Adrenal gland (tissue), 12 donors: ENCODE measurements around the gene TAF5L. TPM values are rescaled to one million over a fixed set of nuclear protein-coding genes. Genes with fewer than 3 reads are reported as not detected.

Experiments used
- DNase-seq, 7 donors: peaks; one replicate each; pipeline ENCODE4 v3.0.0-alpha.2; 2019 to 2020
- H3K27ac ChIP-seq, 5 donors: fragments of 200-600 bp; sonication (generic) in 4 of 5; 1 replicate in 3 of 5; 2 replicates in 2 of 5; pipeline versions ENCODE4 v1.5.1 to v1.8.0; 2016 to 2020; ENCODE audit warnings: mild to moderate bottlenecking in 1 of 5
- H3K27me3 ChIP-seq: fragments of 200-600 bp; 2 replicates; pipeline ENCODE4 v1.8.0; 2021
- H3K36me3 ChIP-seq, 2 donors: fragments of 200-600 bp; replicated peaks in 1 of 2; 1 replicate in 1 of 2; 2 replicates in 1 of 2; pipeline versions ENCODE4 v1.5.1 to v1.8.0; 2018 to 2022
- H3K4me1 ChIP-seq, 2 donors: fragments of 200-600 bp; replicated peaks in 1 of 2; 1 replicate in 1 of 2; 2 replicates in 1 of 2; pipeline versions ENCODE4 v1.5.1 to v1.8.0; 2018 to 2021
- H3K4me3 ChIP-seq, 4 donors: fragments of 200-600 bp; sonication (generic) in 3 of 4; one replicate each; pipeline ENCODE4 v1.5.1; 2016 to 2018
- H3K9me3 ChIP-seq, 3 donors: fragments of 200-600 bp; sonication (generic) in 1 of 3; replicated peaks in 1 of 3; 1 replicate in 2 of 3; 2 replicates in 1 of 3; pipeline versions ENCODE4 v1.5.1 to v1.8.0; 2016 to 2021
- POLR2A ChIP-seq, 2 donors: fragments of 450-650 bp; IDR thresholded peaks; one replicate each; pipeline ENCODE4 v1.6.1; 2017; ENCODE audit warnings: antibody characterized with exemption in 2 of 2, mild to moderate bottlenecking in 2 of 2, moderate library complexity in 1 of 2
- WGBS, 4 donors: extraction: QIAGEN DNeasy Blood & Tissue Kit in 2 of 4; methylation state at CpG; one replicate each; pipeline versions ENCODE4 v1.1.5 to v1.1.7; 2013 to 2017; 5-methylcytosine and 5-hydroxymethylcytosine counted together
- intact Hi-C, 2 donors: fragments of 100-400 bp; cut with DNase I; formaldehyde crosslinking; loops; one replicate each; pipeline versions ENCODE4 v1.14.1 to v1.15.0; 2022 to 2023
- polyA plus RNA-seq, 3 donors: library from polyadenylated mRNA; stranded (reverse); fragments of 200-250 nt in 2 of 3; fragments of 350-450 nt in 1 of 3; fragmentation: Illumina TruSeq in 1 of 3; extraction: RNeasy Lipid Tissue Mini Kit (QIAGEN cat#74804) in 1 of 3; gene quantifications; one replicate each; pipeline ENCODE4 v1.2.3, GENCODE V29; 2013 to 2014
- total RNA-seq, 9 donors: library from RNA; depleted of rRNA in 4 of 9; stranded (reverse); fragments of >200 nt in 4 of 9; fragments of 120-200 nt in 1 of 9; fragmentation: NEBNext Ultra II Directional in 1 of 9; extraction: Animal tissue kit (Norgen Biotek cat#: 25700) in 1 of 9; gene quantifications; one replicate each; pipeline versions ENCODE4 v1.1.0 to v1.2.4, GENCODE V29; 2013 to 2023
- TF ChIP-seq, protein P1 (sequence below), 6 experiments: fragments of 450-650 bp in 4 of 6; fragments of 200-600 bp in 2 of 6; sonication (generic) in 1 of 6; IDR thresholded peaks; 1 replicate in 5 of 6; 2 replicates in 1 of 6; pipeline versions ENCODE4 v1.5.1 to v1.8.0; 2016 to 2021; ENCODE audit warnings: antibody characterized with exemption in 6 of 6, mild to moderate bottlenecking in 2 of 6, moderate library complexity in 1 of 6
- donor health status: healthy with polysubstance abuse.
- donor health status: Bipolar disorder and iron deficiency.
- donor health status: DM: yes; HTN: yes; CAD: no.
- donor health status: DM: no; HTN: no; CAD: no.
- donor health status: DM: no; HTN: no; CAD: no.
- donor health status: DM: yes; HTN: yes; CAD: no.

Gene TAF5L
- total and polyA plus RNA-seq, 12 donors: 5.4 to 16.0 (median 9.9) TPM

DNA sequence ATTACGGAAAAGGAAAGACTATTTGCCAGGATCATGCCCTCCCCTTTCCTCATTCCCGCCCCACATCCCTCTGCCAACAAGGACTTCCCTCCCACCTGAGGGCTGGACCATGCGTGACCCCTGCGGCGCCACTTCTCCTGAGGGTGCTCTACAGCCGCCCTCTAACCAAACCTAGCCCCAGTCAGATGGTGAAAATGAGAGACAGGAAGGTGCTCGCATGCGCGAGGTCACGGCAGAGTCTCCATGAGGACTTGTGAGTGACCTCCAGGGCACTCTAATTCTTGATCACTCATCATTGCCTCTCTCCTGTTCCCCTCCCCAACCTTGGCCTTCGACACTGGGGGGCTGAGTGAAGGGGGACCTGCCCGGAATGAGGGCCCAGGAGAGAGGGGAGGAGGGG is 32.1 kb downstream of the TAF5L start:
- H3K4me3 ChIP-seq: no peak overlapping the region
- H3K4me1 ChIP-seq: peaks cover 0 to 10% of the 10 kb centered on the region in 2 donors
- 82 to 94% (median 91%) methylated on average over 12 of the region's 12 CpGs for WGBS, 4 donors
- H3K9me3 ChIP-seq: no peaks in the 10 kb centered on the region
- no peaks in the 10 kb centered on the region for H3K27me3 ChIP-seq
- TF ChIP-seq, protein P1, sequence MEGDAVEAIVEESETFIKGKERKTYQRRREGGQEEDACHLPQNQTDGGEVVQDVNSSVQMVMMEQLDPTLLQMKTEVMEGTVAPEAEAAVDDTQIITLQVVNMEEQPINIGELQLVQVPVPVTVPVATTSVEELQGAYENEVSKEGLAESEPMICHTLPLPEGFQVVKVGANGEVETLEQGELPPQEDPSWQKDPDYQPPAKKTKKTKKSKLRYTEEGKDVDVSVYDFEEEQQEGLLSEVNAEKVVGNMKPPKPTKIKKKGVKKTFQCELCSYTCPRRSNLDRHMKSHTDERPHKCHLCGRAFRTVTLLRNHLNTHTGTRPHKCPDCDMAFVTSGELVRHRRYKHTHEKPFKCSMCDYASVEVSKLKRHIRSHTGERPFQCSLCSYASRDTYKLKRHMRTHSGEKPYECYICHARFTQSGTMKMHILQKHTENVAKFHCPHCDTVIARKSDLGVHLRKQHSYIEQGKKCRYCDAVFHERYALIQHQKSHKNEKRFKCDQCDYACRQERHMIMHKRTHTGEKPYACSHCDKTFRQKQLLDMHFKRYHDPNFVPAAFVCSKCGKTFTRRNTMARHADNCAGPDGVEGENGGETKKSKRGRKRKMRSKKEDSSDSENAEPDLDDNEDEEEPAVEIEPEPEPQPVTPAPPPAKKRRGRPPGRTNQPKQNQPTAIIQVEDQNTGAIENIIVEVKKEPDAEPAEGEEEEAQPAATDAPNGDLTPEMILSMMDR (IDR thresholded peaks at IDR 0.05): no peak
- no peak for TF ChIP-seq POLR2A (IDR thresholded peaks at IDR 0.05)
- intact Hi-C loops: no loop called here
- DNase-seq: no peak
- H3K36me3 ChIP-seq: peaks cover 0 to 15% of the 10 kb centered on the region in 2 donors
- no peak overlapping the region for H3K27ac ChIP-seq

DNA sequence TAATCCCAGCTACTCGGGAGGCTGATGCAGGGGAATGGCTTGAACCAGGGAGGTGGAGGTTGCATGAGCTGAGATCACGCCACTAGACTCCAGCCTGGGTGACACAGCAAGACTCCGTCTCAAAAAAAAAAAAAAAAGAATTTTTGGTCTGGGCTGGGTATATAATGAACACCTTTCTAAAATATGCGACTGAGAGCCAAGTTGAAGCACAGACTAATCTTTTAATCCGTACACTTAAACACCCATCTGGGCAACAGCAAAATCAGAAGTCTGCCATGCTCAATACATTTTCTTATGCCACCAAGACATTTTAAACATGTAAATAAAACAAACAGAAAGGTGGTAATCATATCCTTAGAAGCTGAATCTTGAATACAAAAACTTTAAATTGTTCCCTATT is 35.8 kb downstream of the TAF5L start:
- no peak for DNase-seq
- no peak for TF ChIP-seq POLR2A (IDR thresholded peaks at IDR 0.05)
- TF ChIP-seq, protein P1 (IDR thresholded peaks at IDR 0.05): no peak
- H3K36me3 ChIP-seq: peaks cover 0 to 14% of the 10 kb centered on the region in 2 donors
- no peak overlapping the region for H3K27ac ChIP-seq
- H3K9me3 ChIP-seq: no peaks in the 10 kb centered on the region
- no peaks in the 10 kb centered on the region for H3K27me3 ChIP-seq
- H3K4me1 ChIP-seq: no peaks in the 10 kb centered on the region
- intact Hi-C loops: no loop called here
- WGBS, 4 donors: 93 to 95% (median 94%) methylated on average over 5 of the region's 5 CpGs
- H3K4me3 ChIP-seq: no peak overlapping the region

DNA sequence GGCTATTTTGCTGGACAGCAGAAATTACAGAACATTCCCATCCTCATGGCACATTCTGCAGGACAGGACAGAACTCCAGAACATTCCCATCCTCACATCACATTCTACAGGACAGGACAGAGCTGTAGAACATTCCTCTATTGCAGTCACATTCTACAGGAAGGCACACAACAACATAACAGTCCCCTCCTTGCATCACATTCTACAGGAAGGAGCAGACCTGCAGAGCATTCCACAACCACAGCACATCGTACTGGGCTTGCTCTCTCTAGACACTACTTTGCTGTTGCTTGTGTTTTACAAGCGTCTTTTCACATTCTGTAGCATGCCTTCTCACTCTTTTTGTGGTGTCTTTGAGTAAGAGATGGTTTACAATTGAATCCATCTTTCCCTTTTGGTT is 40.6 kb downstream of the TAF5L start:
- intact Hi-C loops: no loop called here
- Histone ChIP-seq H3K4me1 (peaks cover 0 to 5% of the 10 kb centered on the region in 2 donors), H3K27me3 (no peaks in the 10 kb centered on the region), H3K36me3 (no peaks in the 10 kb centered on the region), H3K27ac (no peak overlapping the region), H3K4me3 (no peak overlapping the region), H3K9me3 (no peaks in the 10 kb centered on the region)
- DNase-seq: no peak
- 65 to 78% (median 70%) methylated on average over 2 of the region's 2 CpGs for WGBS, 4 donors
- no peak for TF ChIP-seq POLR2A (IDR thresholded peaks at IDR 0.05)
- TF ChIP-seq, protein P1 (IDR thresholded peaks at IDR 0.05): no peak

DNA sequence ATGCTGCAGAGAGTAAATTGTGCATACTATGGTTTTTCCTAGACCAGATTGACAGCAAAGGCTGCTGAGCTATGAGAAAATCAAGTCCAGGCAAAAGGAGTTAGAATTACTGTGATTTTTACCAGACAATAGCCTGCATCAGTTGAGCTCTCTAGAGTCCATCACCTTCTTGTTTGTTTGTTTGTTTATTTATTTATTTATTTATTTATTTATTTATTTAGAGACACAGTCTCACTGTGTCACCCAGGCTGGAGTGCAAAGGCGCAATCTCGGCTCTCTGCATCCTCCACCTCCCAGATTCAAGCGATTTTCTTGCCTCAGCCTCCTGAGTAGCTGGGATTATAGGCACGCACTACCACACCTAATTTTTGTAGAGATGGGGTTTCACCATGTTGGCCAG is 43.2 kb downstream of the TAF5L start:
- intact Hi-C loops: no loop called here
- H3K4me3 ChIP-seq: no peak overlapping the region
- no peak for DNase-seq
- WGBS, 4 donors: 91 to 93% (median 92%) methylated on average over 4 of the region's 4 CpGs
- no peak for TF ChIP-seq POLR2A (IDR thresholded peaks at IDR 0.05)
- H3K9me3 ChIP-seq: no peaks in the 10 kb centered on the region
- no peaks in the 10 kb centered on the region for H3K27me3 ChIP-seq
- H3K27ac ChIP-seq: no peak overlapping the region
- H3K4me1 ChIP-seq: peaks cover 4 to 20% of the 10 kb centered on the region in 2 donors
- H3K36me3 ChIP-seq: no peaks in the 10 kb centered on the region

DNA sequence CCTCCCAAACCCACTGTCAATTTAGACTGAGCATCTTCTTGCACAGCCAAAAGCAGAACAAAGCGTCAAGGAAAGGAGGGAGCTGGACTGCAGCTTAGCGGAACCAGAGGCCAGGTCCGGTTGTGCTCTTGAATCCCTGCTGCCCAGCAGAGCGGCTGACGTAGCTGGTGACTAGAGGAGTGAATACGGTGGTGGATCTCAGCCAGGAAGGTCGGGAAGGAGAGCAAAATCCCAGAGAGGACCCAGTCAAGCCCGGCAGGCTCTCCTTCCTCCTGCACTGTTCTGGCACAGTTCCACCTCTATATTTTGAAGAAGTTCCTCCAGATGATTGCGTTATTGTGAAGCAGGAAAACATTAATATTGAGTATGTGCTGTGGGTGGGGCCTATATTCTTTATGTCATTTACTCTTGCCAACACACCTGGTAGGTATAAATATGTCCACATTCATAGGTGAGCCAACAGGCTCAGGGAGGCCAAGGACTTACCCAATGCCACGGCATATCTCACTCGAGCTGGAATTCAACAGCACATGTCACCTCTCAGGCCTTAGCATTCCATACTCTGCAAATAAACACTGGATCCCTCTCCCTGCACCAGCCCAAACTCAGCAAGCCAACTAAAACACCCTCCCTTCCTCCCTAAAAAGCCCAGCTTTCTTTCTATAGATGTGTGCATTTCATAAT is 43.8 kb downstream of the TAF5L start:
- no peak for TF ChIP-seq POLR2A (IDR thresholded peaks at IDR 0.05)
- TF ChIP-seq, protein P1 (IDR thresholded peaks at IDR 0.05): no peak
- intact Hi-C loops: no loop called here
- peak in 6 of 7 donors; percentile 35 to 76 (median 48) for DNase-seq
- Histone ChIP-seq H3K4me1 (peaks cover 4 to 20% of the 10 kb centered on the region in 2 donors), H3K27me3 (no peaks in the 10 kb centered on the region), H3K4me3 (no peak overlapping the region), H3K36me3 (no peaks in the 10 kb centered on the region), H3K27ac (peak overlapping the region in 1 of 5 donors; percentile 6), H3K9me3 (no peaks in the 10 kb centered on the region)
- 32 to 58% (median 54%) methylated on average over 11 of the region's 11 CpGs for WGBS, 4 donors
